GM23338 (cell line): ENCODE measurements around the gene FAM174A. TPM values are rescaled to one million over a fixed set of nuclear protein-coding genes. Genes with fewer than 3 reads are reported as not detected.

ENCODE experiments used
- ATAC-seq: fragments of 200-7000 bp; cut with Tn5 transposase; 3 replicates; pipeline ENCODE4 v1.9.1; 2020
- DNase-seq: peaks from one replicate; pipeline ENCODE4 v3.0.0-alpha.2; 2015; ENCODE audit warnings: low spot score
- H2AFZ ChIP-seq: fragments of 200-600 bp; sonication (generic); 2 replicates; pipeline ENCODE4 v1.8.0; 2016; ENCODE audit warnings: antibody characterized with exemption, mild to moderate bottlenecking, moderate library complexity
- H3F3A ChIP-seq: fragments of 200-600 bp; sonication (generic); replicated peaks from 2 replicates; pipeline ENCODE4 v1.8.0; 2017; ENCODE audit warnings: antibody characterized with exemption, mixed run types, low read depth
- H3K27ac ChIP-seq: fragments of 200-600 bp; sonication (generic); 2 replicates; pipeline ENCODE4 v1.6.1; 2016; ENCODE audit warnings: low read depth
- H3K27me3 ChIP-seq: fragments of 200-600 bp; sonication (generic); 2 replicates; pipeline ENCODE4 v1.8.0; 2016; ENCODE audit warnings: mild to moderate bottlenecking, mixed run types, moderate library complexity; ENCODE audit not compliant: insufficient read depth
- H3K36me3 ChIP-seq: fragments of 200-600 bp; sonication (generic); 2 replicates; pipeline ENCODE4 v1.8.0; 2016; ENCODE audit warnings: mild to moderate bottlenecking; ENCODE audit not compliant: insufficient read depth
- H3K4me1 ChIP-seq: fragments of 200-600 bp; sonication (generic); 2 replicates; pipeline ENCODE4 v1.8.0; 2016; ENCODE audit warnings: mild to moderate bottlenecking, moderate library complexity; ENCODE audit not compliant: insufficient read depth
- H3K4me2 ChIP-seq: fragments of 200-600 bp; sonication (generic); 2 replicates; pipeline ENCODE4 v1.7.1; 2017; ENCODE audit warnings: mixed run types
- H3K4me3 ChIP-seq: fragments of 200-600 bp; sonication (generic); 2 replicates; pipeline ENCODE4 v1.6.1; 2016; ENCODE audit warnings: mixed run types
- H3K79me2 ChIP-seq: fragments of 200-600 bp; sonication (generic); replicated peaks from 2 replicates; pipeline ENCODE4 v1.8.0; 2017; ENCODE audit warnings: mild to moderate bottlenecking; ENCODE audit not compliant: insufficient read depth
- H3K9me2 ChIP-seq: fragments of 200-600 bp; sonication (generic); 2 replicates; pipeline ENCODE4 v1.8.0; 2017; ENCODE audit not compliant: insufficient read depth
- H4K20me1 ChIP-seq: fragments of 200-600 bp; sonication (generic); replicated peaks from 2 replicates; pipeline ENCODE4 v1.8.0; 2017; ENCODE audit warnings: mild to moderate bottlenecking; ENCODE audit not compliant: insufficient read depth
- H3K27ac Mint-ChIP-seq: 2 replicates; pipeline ENCODE4 v1.8.0; 2020; ENCODE audit warnings: inconsistent platforms, mild to moderate bottlenecking, moderate library complexity, mixed read lengths
- H3K27me3 Mint-ChIP-seq: 3 replicates; pipeline ENCODE4 v1.8.0; 2022; ENCODE audit warnings: low read depth, mild to moderate bottlenecking, moderate library complexity, mixed read lengths, inconsistent platforms; ENCODE audit not compliant: insufficient read depth, poor library complexity
- H3K36me3 Mint-ChIP-seq: 3 replicates; pipeline ENCODE4 v1.8.0; 2021; ENCODE audit warnings: low read depth, mild to moderate bottlenecking, inconsistent platforms, moderate library complexity, mixed read lengths
- H3K4me1 Mint-ChIP-seq: 3 replicates; pipeline ENCODE4 v1.8.0; 2020; ENCODE audit warnings: mild to moderate bottlenecking, inconsistent platforms, mixed read lengths
- H3K4me3 Mint-ChIP-seq: 3 replicates; pipeline ENCODE4 v1.8.0; 2021; ENCODE audit warnings: moderate library complexity, mild to moderate bottlenecking, inconsistent platforms, mixed read lengths
- H3K9me3 Mint-ChIP-seq: 3 replicates; pipeline ENCODE4 v1.8.0; 2020; ENCODE audit warnings: moderate library complexity, mild to moderate bottlenecking, inconsistent platforms, mixed read lengths
- CREB1 ChIP-seq: fragments of 250-450 bp; sonication (Bioruptor Pico); IDR thresholded peaks from 2 replicates; pipeline ENCODE4 v1.5.0; 2020; ENCODE audit warnings: low read depth, mild to moderate bottlenecking, moderate library complexity
- EZH2 ChIP-seq: fragments of 200-600 bp; sonication (generic); IDR thresholded peaks from one replicate; pipeline ENCODE4 v1.8.0; 2017; ENCODE audit warnings: antibody characterized with exemption, mild to moderate bottlenecking, low read depth; ENCODE audit not compliant: unreplicated experiment
- EZH2phosphoT487 ChIP-seq: fragments of 200-600 bp; sonication (generic); IDR thresholded peaks from one replicate; pipeline ENCODE4 v1.8.1; 2018; ENCODE audit warnings: antibody characterized with exemption; ENCODE audit not compliant: unreplicated experiment
- JUNB ChIP-seq: IDR thresholded peaks from one replicate; pipeline ENCODE4 v1.6.1; 2016; ENCODE audit warnings: antibody characterized with exemption; ENCODE audit not compliant: unreplicated experiment
- NANOG ChIP-seq: IDR thresholded peaks from 2 replicates; pipeline ENCODE4 v1.6.1; 2016; ENCODE audit warnings: antibody characterized with exemption, borderline replicate concordance
- POLR2AphosphoS5 ChIP-seq: IDR thresholded peaks from 2 replicates; pipeline ENCODE4 v1.6.1; 2016; ENCODE audit warnings: antibody characterized with exemption, low read depth
- REST ChIP-seq: IDR thresholded peaks from one replicate; pipeline ENCODE4 v1.6.1; 2018; ENCODE audit warnings: antibody characterized with exemption; ENCODE audit not compliant: unreplicated experiment
- STAT1 ChIP-seq: IDR thresholded peaks from one replicate; pipeline ENCODE4 v1.6.1; 2016; ENCODE audit warnings: antibody characterized with exemption; ENCODE audit not compliant: unreplicated experiment
- ZNF114 ChIP-seq: fragments of 250-450 bp; sonication (Bioruptor Pico); IDR thresholded peaks from 2 replicates; pipeline ENCODE4 v1.5.0; 2020; ENCODE audit warnings: mild to moderate bottlenecking, moderate library complexity
- ZNF331 ChIP-seq: fragments of 250-450 bp; sonication (Bioruptor Pico); IDR thresholded peaks from 2 replicates; pipeline ENCODE4 v1.5.0; 2020; ENCODE audit warnings: low read depth, mild to moderate bottlenecking, moderate library complexity
- ZNF462 ChIP-seq: fragments of 250-450 bp; sonication (Bioruptor Pico); IDR thresholded peaks from 2 replicates; pipeline ENCODE4 v1.5.0; 2020; ENCODE audit warnings: mild to moderate bottlenecking, moderate library complexity
- polyA plus RNA-seq: library from polyadenylated mRNA; unstranded; fragments of >200 nt; fragmentation: Nextera tagmentation; extraction: Ambion mirVana; gene quantifications from 2 replicates; pipeline ENCODE4 v1.2.1, GENCODE V29; 2016
- total RNA-seq: library from RNA; depleted of rRNA; stranded (reverse); fragments of >200 nt; shearing (Covaris generic); gene quantifications from 2 replicates; pipeline ENCODE4 v1.2.3, GENCODE V29; 2014
- TF ChIP-seq, protein P1 (sequence below), 2 experiments: fragments of 200-600 bp in 1 of 2; sonication (generic) in 1 of 2; conservative IDR thresholded peaks; 2 replicates each; pipeline versions ENCODE4 v1.5.1 to v1.6.1; 2016 to 2017; ENCODE audit warnings: antibody characterized with exemption in 2 of 2, low read depth in 2 of 2, mild to moderate bottlenecking in 2 of 2, moderate library complexity in 1 of 2
- TF ChIP-seq, protein P2 (sequence below): IDR thresholded peaks from 2 replicates; pipeline ENCODE4 v1.6.1; 2016; ENCODE audit warnings: antibody characterized with exemption

Gene FAM174A
- total and polyA plus RNA-seq, 2 experiments from 2014 or later = 5.6 to 9.5 TPM

- ATAC-seq (no peak), DNase-seq (no peak)
- Histone ChIP-seq H3K4me3 (no peak overlapping the region), H4K20me1 (no peaks in the 10 kb centered on the region), H3K27me3 (no peaks in the 10 kb centered on the region), H3K27ac (no peak overlapping the region), H2AFZ (no peak overlapping the region), H3K4me1 (no peaks in the 10 kb centered on the region), H3K4me2 (no peak overlapping the region), H3K9me2 (no peaks in the 10 kb centered on the region), H3K36me3 (no peaks in the 10 kb centered on the region), H3K79me2 (no peaks in the 10 kb centered on the region), H3F3A (no peaks in the 10 kb centered on the region)
- TF ChIP-seq EZH2 (no peak), REST (no peak), STAT1 (no peak), POLR2AphosphoS5 (no peak), ZNF114 (CRISPR knock-in tag) (no peak), EZH2phosphoT487 (no peak), ZNF331 (CRISPR knock-in tag) (no peak), NANOG (no peak), ZNF462 (CRISPR knock-in tag) (no peak), JUNB (no peak), CREB1 (CRISPR knock-in tag) (no peak)
- TF ChIP-seq, protein P1, sequence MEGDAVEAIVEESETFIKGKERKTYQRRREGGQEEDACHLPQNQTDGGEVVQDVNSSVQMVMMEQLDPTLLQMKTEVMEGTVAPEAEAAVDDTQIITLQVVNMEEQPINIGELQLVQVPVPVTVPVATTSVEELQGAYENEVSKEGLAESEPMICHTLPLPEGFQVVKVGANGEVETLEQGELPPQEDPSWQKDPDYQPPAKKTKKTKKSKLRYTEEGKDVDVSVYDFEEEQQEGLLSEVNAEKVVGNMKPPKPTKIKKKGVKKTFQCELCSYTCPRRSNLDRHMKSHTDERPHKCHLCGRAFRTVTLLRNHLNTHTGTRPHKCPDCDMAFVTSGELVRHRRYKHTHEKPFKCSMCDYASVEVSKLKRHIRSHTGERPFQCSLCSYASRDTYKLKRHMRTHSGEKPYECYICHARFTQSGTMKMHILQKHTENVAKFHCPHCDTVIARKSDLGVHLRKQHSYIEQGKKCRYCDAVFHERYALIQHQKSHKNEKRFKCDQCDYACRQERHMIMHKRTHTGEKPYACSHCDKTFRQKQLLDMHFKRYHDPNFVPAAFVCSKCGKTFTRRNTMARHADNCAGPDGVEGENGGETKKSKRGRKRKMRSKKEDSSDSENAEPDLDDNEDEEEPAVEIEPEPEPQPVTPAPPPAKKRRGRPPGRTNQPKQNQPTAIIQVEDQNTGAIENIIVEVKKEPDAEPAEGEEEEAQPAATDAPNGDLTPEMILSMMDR (conservative IDR thresholded peaks at IDR 0.05; ENCODE audit: low read depth in 2 of 2) = no peak
- TF ChIP-seq, protein P2, sequence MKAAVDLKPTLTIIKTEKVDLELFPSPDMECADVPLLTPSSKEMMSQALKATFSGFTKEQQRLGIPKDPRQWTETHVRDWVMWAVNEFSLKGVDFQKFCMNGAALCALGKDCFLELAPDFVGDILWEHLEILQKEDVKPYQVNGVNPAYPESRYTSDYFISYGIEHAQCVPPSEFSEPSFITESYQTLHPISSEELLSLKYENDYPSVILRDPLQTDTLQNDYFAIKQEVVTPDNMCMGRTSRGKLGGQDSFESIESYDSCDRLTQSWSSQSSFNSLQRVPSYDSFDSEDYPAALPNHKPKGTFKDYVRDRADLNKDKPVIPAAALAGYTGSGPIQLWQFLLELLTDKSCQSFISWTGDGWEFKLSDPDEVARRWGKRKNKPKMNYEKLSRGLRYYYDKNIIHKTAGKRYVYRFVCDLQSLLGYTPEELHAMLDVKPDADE = no peak
- Mint-ChIP-seq H3K27ac (no peak overlapping the region), H3K4me1 (no peaks in the 10 kb centered on the region), H3K9me3 (no peaks in the 10 kb centered on the region), H3K27me3 (no peaks in the 10 kb centered on the region), H3K4me3 (no peak overlapping the region), H3K36me3 (no peaks in the 10 kb centered on the region)
These were observed 42.3 kb downstream of the FAM174A start for GRCh38 chr5:100577506-100577905.
